Hepatic stellate cell (primary cell): ENCODE results near the gene SNX17.
"Not testable (repeated sequence)": the region's sequence is repeated elsewhere in the genome, so short reads cannot be mapped to it uniquely, and the experiment has no call there.

ENCODE experiments used
- DNase-seq: peaks from one replicate; pipeline ENCODE4 v3.0.0; 2011; ENCODE audit warnings: low spot score

SNX17 gene

DNA sequence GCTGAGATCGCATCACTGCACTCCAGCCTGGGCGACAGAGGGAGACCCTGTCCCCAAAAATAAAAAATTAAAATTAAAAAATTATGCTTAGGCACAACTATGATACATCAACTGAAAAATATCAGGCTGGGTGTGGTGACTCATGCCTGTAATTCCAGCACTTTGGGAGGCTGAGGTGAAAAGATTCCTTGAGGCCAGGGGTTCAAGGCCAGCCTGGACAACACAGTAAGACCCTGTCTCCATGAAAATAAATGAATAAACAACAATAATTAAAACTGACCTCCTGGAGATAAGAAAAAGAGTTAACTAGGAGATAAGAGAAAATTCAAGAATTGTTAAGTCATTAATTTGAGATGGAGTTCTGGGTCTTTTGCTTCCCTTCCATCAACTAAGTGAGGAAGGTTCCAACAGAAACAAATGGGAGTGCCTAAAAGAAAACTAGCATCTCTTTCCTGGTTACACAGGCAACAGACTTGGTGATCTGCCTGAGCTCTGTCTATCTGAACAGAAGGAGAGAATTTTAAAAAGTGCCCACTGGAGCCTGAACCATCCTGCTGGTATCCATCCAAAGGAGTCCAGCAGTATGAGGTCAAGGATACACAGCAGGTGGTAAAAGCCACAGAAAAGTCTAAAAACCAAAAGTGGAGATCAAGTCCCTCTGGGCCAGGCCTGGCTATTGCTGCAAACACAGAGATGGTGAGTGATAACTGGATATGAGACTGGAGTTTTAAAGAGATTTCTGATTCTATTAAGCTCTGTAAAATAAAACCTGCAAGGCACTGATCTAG, 30.1 kb downstream of the SNX17 start:
- DNase-seq, result no peak

DNA sequence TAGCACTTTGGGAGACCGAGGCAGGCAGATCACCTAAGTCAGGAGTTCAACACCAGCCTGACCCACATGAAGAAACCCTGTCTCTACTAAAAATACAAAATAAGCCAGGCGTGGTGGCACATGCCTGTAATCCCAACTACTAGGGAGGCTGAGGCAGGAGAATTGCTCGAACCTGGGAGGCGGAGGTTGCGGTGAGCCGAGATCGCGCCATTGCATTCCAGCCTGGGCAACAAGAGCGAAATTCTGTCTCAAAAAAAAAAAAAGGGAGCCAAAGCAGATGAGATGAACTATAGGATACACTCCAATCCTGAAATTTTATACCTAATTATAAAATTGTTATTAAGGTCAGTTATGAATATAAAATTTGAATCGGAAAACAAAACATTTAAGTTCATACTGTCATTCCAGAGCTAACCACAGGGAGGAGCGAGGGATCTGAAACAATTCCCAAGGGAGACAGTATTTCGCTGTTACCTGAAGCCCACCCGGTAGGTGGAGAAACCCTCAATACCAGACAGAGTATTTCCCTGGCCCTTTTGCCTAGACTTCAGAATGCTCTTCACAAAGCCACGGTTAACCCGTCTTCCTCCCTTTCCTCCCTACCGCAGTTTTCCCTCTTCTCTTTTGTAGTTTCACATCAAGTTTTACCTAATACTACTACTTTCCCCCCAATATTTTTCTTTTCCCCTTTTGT, 37.5 kb downstream of the SNX17 start:
- DNase-seq, result peak; percentile 39

DNA sequence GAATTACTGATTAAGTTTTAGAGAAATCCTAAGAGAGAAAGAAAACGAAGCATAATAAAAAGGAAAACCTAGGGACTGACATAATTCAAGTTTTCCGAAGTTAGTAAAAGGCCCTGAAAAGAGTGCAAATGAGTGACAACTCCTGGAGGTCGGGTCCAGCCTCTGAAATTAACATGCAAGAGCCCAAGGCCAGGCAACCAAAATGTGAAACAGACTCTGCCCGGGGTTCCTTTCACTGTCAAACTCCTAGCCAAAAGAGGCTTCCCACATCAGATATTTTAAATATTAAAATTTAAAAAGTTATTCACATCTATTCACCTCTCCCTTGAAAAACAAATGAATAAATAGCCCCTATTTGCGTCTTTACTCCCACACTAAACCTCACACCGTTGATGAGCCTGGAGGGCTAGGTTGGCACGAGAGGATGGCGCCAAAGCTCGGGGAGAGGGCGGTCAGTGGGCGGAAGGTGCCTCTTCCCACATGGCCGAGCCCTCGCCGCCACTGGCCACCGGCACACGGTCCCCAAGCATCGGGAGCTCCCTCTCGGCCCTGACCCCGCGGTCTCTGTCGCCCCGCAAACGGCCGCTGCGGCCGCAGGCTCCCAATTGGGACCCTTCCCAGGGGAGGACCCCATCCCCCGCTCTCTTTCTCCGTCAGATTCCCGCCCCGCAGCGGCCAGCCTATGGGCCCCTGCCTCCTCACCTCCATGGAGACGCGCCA, 38.3 kb downstream of the SNX17 start:
- DNase-seq, result peak; percentile 53

DNA sequence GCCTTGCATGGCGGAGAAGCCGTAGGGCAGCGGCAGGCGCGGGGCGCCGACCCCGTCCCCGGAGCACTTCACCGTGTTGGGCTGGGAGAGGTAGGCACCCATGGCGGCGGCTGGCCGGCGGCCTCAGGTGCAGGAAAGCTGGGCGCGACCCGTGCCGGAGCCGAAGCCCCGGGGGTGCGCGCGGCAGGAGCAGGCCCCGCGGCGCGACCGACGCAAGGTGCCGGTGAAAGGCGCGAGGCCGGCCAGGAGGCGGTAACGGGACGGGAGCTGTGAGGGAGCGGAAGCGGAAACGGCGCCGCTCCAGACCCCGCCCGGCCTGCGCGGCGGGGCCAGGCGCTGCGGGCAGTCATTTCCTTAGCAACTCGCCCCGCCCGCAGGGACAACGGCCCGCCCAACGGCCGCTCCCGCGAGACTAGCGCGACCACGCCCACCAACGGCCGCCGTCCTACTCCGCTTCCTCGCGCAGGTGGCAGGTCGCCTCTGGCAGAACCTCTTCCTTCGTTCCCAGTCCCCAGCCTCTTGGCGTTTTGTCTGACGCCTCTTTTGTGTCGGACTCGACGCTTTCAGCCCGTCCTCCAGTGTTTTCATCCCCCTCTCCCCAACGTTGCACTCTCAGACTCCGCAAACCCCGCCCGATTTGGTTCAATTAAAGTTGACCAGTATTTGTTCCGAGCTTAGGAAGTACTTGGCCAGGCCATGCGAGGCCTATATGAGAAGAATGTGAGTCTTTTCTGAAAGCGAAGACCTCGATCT, 39.1 kb downstream of the SNX17 start, which contains the start of gene PPM1G:
PPM1G (minus strand) TSS at position 271 of the 753 bp plus-strand sequence; CDS start at position 102, 169 bp downstream.
- peak; percentile 93 for DNase-seq

DNA sequence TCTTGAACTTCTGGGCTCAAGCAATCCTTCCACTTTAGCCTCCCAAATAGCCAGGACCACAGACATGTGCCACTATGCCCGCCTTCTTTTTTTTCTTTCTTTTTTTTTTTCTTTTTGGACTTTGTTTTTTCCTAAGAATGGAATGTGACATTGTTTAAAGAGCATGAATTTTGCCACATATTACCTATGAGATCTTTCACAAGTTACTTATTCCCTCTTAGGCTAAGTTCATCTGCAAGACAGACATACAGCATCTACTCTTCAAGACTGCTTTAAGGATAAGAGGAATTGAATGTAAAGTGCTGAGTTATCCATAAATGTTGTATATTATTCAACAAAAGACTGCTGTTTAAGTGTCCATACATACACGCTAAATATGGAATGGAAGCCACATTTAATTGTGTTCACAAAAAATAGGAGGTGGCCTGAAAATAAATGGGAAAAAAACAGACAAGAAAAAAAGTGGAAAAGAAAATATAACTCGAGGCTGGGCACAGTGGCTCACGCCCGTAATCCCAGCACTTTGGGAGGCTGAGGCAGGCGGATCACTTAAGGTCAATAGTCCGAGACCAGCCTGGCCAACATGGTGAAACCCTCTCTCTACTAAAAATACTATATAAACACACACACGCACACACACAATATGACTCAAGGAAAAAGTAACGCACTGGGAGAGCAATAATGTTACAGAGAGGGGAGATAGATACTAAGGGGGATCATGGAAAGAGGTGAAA, 42.2 kb downstream of the SNX17 start:
- DNase-seq, result no peak

DNA sequence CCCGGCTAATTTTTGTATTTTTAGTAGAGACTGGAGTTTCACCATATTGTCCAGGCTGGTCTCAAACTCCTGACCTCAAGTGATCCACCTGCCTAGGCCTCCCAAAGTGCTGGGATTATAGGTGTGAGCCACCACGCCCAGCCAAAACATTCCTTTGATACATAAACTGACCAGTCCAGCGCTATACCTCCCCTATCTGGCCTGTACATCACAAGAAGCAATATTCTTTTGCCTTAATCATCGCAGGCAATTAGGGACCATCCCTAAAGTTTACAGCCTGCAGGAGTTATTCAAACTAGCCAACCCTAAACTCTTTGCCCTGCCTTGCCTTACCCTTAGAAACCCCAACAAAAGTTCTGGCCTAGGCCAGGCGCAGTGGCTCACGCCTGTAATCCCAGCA, 45.7 kb downstream of the SNX17 start:
- DNase-seq, result no peak

DNA sequence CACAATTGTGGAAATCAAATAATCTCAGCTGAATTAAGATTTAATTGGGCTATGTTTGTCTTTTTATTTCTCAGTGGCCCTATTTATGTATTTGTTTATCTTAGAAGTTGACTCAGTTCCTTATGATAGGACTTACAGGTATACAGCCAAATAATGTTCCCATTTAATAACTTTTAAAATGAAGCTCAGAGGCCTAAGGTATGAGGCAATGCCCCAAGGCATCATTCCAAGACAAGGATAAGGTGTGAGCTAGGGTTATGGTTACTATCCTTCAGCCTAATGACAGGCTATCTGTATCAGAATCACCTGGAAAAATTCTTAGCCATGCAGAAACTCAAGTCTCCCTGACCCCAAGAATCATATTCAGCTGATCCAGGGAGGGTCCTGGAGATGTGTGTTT, 50.6 kb downstream of the SNX17 start:
- no peak for DNase-seq

DNA sequence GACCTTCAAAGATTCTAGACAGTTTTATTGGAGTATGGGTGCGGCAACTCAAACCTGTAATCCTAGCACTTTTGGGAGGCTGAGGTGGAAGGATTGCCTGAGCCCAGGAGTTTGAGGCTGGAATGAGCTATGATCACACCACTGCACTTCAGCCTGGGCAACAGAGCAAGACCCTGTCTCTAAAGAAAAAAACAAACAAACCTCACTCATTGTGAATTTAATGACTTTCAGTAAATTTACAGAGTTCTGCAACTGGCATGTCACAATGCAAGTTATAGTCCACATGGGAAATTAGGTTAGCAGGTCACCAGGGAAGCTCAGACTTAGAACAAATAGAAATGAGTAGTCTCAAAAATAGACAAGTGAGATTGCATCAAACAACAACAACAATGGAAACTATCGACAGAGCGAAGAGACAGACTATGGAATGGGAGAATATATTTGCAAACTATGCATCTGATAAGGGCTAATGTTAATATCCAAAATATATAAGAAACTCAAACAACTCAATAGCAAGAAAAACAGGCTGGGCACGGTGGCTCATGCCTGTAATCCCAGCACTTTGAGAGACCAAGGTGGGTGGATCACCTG, 51.3 kb downstream of the SNX17 start:
- DNase-seq, result no peak

DNA sequence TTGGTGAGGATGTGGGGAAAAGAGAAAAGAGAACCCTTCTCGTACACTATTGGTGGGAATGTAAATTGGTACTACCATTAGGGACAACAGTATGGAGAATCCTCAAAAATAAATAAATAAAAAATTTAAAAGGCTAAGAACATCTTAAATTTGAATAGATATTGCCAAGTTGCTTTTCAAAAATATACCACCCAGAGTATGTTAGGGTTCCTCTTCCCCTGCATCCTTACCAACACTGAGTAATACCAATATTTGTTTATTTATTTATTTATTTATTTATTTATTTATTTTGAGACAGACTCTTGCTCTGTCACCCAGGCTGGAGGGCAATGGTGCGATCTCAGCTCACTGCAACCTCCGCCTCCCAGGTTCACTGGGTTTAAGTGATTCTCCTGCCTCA, 52.5 kb downstream of the SNX17 start:
- no peak for DNase-seq

DNA sequence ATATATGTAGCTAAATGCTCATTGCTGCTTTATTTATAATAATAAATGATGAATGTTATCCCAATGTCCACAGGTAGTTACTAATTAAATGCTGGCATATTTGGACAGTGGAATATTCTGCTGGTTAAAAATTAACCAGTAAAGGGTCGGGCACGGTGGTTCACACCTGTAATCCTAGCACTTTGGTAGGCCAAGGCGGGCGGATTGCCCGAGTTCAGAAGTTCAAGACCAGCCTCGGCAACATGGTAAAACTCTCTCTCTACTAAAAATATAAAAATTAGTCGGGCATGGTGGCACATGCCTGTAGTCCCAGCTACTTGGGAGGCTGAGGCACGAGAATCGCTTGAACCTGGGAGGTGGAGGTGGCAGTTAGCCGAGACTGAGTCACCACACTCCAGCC, 54.6 kb downstream of the SNX17 start:
- DNase-seq, result not testable (repeated sequence)
